ENCODE measurements around the gene MED1. TPM values are rescaled to one million over a fixed set of nuclear protein-coding genes. Genes with fewer than 3 reads are reported as not detected.
"Not testable (repeated sequence)": the region's sequence is repeated elsewhere in the genome, so short reads cannot be mapped to it uniquely, and the experiment has no call there.

MED1 gene
- polyA plus RNA-seq, 3 donors: 5.0 to 9.1 (median 7.6) TPM

GRCh38 chr17:39484178-39484577, 33.1 kb upstream of the MED1 start:
- DNase-seq: no peak
- WGBS (ENCODE audit: insufficient coverage): no CpG with 5 or more reads among the region's 2 CpGs
- Histone ChIP-seq H3K4me1 (ENCODE audit: control insufficient read depth in 1 of 2, insufficient read depth in 2 of 2, low read length in 2 of 2) (no peaks in the 10 kb centered on the region), H3K27me3 (ENCODE audit: control insufficient read depth in 2 of 2, insufficient read depth in 2 of 2, low read length in 2 of 2) (no peaks in the 10 kb centered on the region), H3K79me2 (ENCODE audit: insufficient read depth, low read length) (peaks cover 52% of the 10 kb centered on the region), H3K9ac (ENCODE audit: insufficient read depth, low read length, poor library complexity, severe bottlenecking) (no peak overlapping the region), H3K9me3 (replicated peaks in 1 of 2; ENCODE audit: control insufficient read depth in 1 of 2, insufficient read depth in 1 of 2, low read length in 2 of 2) (no peaks in the 10 kb centered on the region), H3K4me2 (replicated peaks; ENCODE audit: extremely low read depth, low read length, poor library complexity, severe bottlenecking) (no peak overlapping the region), H3K27ac (ENCODE audit: low read depth in 1 of 2, low read length in 2 of 2) (no peak overlapping the region), H2AFZ (ENCODE audit: insufficient read depth, low read depth, low read length, poor library complexity, severe bottlenecking) (no peak overlapping the region), H3K36me3 (replicated peaks in 1 of 2; ENCODE audit: control insufficient read depth in 1 of 2, insufficient read depth in 2 of 2, low read length in 2 of 2) (peaks cover 29 to 91% of the 10 kb centered on the region in 2 donors), H3K4me3 (replicated peaks in 1 of 3; ENCODE audit: low read depth in 2 of 3, low read length in 3 of 3) (no peak overlapping the region), H4K20me1 (ENCODE audit: insufficient read depth, low read length) (peaks cover 32% of the 10 kb centered on the region)
- H3K27ac Mint-ChIP-seq: no peak overlapping the region
- no peaks in the 10 kb centered on the region for H3K9me3 Mint-ChIP-seq
- peaks cover 35 to 88% of the 10 kb centered on the region in 2 donors for H3K36me3 Mint-ChIP-seq
- intact Hi-C loops (cut with micrococcal nuclease): no loop called here
- no peak overlapping the region for H3K4me3 Mint-ChIP-seq
- no peak for TF ChIP-seq CTCF (IDR thresholded peaks at IDR 0.05)
- H3K4me1 Mint-ChIP-seq: no peaks in the 10 kb centered on the region
- H3K27me3 Mint-ChIP-seq (ENCODE audit: low read depth in 3 of 3): no peaks in the 10 kb centered on the region

- no peak overlapping the region for H3K4me2 ChIP-seq (replicated peaks; ENCODE audit: extremely low read depth, low read length, poor library complexity, severe bottlenecking)
- no peak for TF ChIP-seq CTCF (IDR thresholded peaks at IDR 0.05)
- H2AFZ ChIP-seq (ENCODE audit: insufficient read depth, low read depth, low read length, poor library complexity, severe bottlenecking): no peak overlapping the region
- H3K36me3 ChIP-seq (replicated peaks in 1 of 2; ENCODE audit: control insufficient read depth in 1 of 2, insufficient read depth in 2 of 2, low read length in 2 of 2): peaks cover 31 to 91% of the 10 kb centered on the region in 2 donors
- peak overlapping the region in 1 of 7 donors; percentile 21 for H3K27ac Mint-ChIP-seq
- DNase-seq: no peak
- H3K36me3 Mint-ChIP-seq: peaks cover 39 to 88% of the 10 kb centered on the region in 2 donors
- H3K27me3 ChIP-seq (ENCODE audit: control insufficient read depth in 2 of 2, insufficient read depth in 2 of 2, low read length in 2 of 2): no peaks in the 10 kb centered on the region
- H3K9me3 ChIP-seq (replicated peaks in 1 of 2; ENCODE audit: control insufficient read depth in 1 of 2, insufficient read depth in 1 of 2, low read length in 2 of 2): no peaks in the 10 kb centered on the region
- H3K4me1 ChIP-seq (ENCODE audit: control insufficient read depth in 1 of 2, insufficient read depth in 2 of 2, low read length in 2 of 2): no peaks in the 10 kb centered on the region
- H4K20me1 ChIP-seq (ENCODE audit: insufficient read depth, low read length): peaks cover 28% of the 10 kb centered on the region
- no peaks in the 10 kb centered on the region for H3K4me1 Mint-ChIP-seq
- H3K9ac ChIP-seq (ENCODE audit: insufficient read depth, low read length, poor library complexity, severe bottlenecking): no peak overlapping the region
- no peaks in the 10 kb centered on the region for H3K27me3 Mint-ChIP-seq (ENCODE audit: low read depth in 3 of 3)
- H3K9me3 Mint-ChIP-seq: no peaks in the 10 kb centered on the region
- peaks cover 50% of the 10 kb centered on the region for H3K79me2 ChIP-seq (ENCODE audit: insufficient read depth, low read length)
- intact Hi-C loops (cut with micrococcal nuclease): no loop called here
- no CpG with 5 or more reads among the region's 6 CpGs for WGBS (ENCODE audit: insufficient coverage)
- H3K27ac ChIP-seq (ENCODE audit: low read depth in 1 of 2, low read length in 2 of 2): no peak overlapping the region
- H3K4me3 ChIP-seq (replicated peaks in 1 of 3; ENCODE audit: low read depth in 2 of 3, low read length in 3 of 3): no peak overlapping the region
- H3K4me3 Mint-ChIP-seq: no peak overlapping the region
These were observed 32.4 kb upstream of the MED1 start for GRCh38 chr17:39483506-39483905.

GRCh38 chr17:39479631-39480030, 28.6 kb upstream of the MED1 start:
- H3K4me2 ChIP-seq (replicated peaks; ENCODE audit: extremely low read depth, low read length, poor library complexity, severe bottlenecking); H3K4me3 ChIP-seq (replicated peaks in 1 of 3; ENCODE audit: low read depth in 2 of 3, low read length in 3 of 3); H3K9me3 ChIP-seq (replicated peaks in 1 of 2; ENCODE audit: control insufficient read depth in 1 of 2, insufficient read depth in 1 of 2, low read length in 2 of 2); H3K4me1 ChIP-seq (ENCODE audit: control insufficient read depth in 1 of 2, insufficient read depth in 2 of 2, low read length in 2 of 2); H3K27me3 Mint-ChIP-seq (ENCODE audit: low read depth in 3 of 3); H3K9me3 Mint-ChIP-seq; H2AFZ ChIP-seq (ENCODE audit: insufficient read depth, low read depth, low read length, poor library complexity, severe bottlenecking); DNase-seq; H3K4me3 Mint-ChIP-seq; H3K9ac ChIP-seq (ENCODE audit: insufficient read depth, low read length, poor library complexity, severe bottlenecking); intact Hi-C loops (cut with micrococcal nuclease); H3K4me1 Mint-ChIP-seq; H3K27me3 ChIP-seq (ENCODE audit: control insufficient read depth in 2 of 2, insufficient read depth in 2 of 2, low read length in 2 of 2); H3K27ac ChIP-seq (ENCODE audit: low read depth in 1 of 2, low read length in 2 of 2): not testable (repeated sequence)
- peaks cover 48 to 82% of the 10 kb centered on the region in 2 donors for H3K36me3 ChIP-seq (replicated peaks in 1 of 2; ENCODE audit: control insufficient read depth in 1 of 2, insufficient read depth in 2 of 2, low read length in 2 of 2)
- 100% methylated on average over 7 of the region's 8 CpGs for WGBS (ENCODE audit: insufficient coverage)
- peaks cover 41% of the 10 kb centered on the region for H3K79me2 ChIP-seq (ENCODE audit: insufficient read depth, low read length)
- peaks cover 24% of the 10 kb centered on the region for H4K20me1 ChIP-seq (ENCODE audit: insufficient read depth, low read length)
- Mint-ChIP-seq H3K27ac (peak overlapping the region in 2 of 7 donors; percentile 2 to 30), H3K36me3 (peaks cover 37 to 88% of the 10 kb centered on the region in 2 donors)

All from CD14-positive monocyte (primary cell).